ENCODE results near the gene CEL.

Gene CEL

DNA sequence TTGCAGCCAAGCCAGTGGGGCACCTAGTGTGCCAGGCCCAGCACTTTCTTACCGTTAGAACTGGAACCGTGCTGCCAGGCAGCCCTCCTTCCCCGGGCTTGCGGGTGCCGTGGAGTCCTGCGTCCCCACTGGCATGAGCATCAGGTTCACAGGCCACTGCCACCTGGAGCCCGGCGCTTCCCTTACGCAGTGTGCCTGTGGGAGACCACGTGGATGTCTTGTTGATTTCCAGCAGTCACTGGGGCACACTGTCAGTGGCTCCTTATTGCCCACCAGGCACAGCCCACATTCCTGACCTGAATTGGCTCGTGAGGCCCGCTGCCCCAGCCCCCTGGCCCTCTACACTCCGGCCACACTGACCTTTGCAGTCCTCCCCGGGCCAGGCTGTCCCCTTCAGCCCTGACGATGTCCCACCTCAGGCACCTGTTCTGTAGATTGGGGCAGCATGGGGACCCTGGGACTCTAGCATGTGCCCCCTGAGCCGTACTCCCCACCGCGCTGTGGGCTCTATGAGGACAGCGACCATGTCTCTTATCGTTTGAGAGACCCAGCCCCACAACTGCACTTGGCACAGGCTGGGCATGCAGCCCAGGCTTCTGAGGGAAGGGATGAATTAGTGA lies 10.4 kb upstream of the CEL start:
- no peak for DNase-seq (ENCODE audit: low read depth in 2 of 2)
- TF ChIP-seq, protein P1, sequence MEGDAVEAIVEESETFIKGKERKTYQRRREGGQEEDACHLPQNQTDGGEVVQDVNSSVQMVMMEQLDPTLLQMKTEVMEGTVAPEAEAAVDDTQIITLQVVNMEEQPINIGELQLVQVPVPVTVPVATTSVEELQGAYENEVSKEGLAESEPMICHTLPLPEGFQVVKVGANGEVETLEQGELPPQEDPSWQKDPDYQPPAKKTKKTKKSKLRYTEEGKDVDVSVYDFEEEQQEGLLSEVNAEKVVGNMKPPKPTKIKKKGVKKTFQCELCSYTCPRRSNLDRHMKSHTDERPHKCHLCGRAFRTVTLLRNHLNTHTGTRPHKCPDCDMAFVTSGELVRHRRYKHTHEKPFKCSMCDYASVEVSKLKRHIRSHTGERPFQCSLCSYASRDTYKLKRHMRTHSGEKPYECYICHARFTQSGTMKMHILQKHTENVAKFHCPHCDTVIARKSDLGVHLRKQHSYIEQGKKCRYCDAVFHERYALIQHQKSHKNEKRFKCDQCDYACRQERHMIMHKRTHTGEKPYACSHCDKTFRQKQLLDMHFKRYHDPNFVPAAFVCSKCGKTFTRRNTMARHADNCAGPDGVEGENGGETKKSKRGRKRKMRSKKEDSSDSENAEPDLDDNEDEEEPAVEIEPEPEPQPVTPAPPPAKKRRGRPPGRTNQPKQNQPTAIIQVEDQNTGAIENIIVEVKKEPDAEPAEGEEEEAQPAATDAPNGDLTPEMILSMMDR (IDR thresholded peaks at IDR 0.05; ENCODE audit: low read depth, low read length): no peak
- H3K4me3 ChIP-seq (replicated peaks in 1 of 2; ENCODE audit: low read depth in 2 of 2, low read length in 2 of 2): no peak overlapping the region

DNA sequence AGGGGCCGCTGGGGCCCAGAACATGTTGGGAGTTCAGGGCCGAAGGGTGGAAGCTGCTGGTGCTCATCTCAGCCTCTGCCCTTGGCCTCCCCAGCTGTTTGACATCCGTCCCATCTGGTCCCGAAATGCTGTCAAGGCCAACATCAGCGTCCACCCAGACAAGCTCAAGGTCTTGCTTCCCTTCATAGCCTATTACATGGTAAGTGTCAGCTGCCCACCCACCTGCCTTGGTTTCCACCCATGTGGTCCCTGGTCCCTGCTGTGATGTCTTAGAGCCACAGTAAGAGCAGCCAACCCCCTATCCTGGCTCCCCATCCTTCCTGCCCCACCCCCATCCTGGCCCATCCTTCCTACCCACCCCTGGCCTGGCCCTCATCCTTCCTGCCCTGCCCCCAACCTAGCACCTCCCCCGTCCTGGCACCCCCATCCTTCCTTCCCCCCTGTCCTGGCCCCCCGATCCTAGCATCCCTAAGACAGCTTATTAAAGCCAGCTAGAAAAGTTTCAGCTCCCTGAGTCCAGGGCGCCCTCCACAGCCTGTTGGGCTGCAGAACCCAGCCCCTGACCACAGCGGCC lies 9.7 kb upstream of the CEL start:
- TF ChIP-seq, protein P1 (IDR thresholded peaks at IDR 0.05; ENCODE audit: low read depth, low read length): no peak
- DNase-seq (ENCODE audit: low read depth in 2 of 2): no peak
- H3K4me3 ChIP-seq (replicated peaks in 1 of 2; ENCODE audit: low read depth in 2 of 2, low read length in 2 of 2): no peak overlapping the region

DNA sequence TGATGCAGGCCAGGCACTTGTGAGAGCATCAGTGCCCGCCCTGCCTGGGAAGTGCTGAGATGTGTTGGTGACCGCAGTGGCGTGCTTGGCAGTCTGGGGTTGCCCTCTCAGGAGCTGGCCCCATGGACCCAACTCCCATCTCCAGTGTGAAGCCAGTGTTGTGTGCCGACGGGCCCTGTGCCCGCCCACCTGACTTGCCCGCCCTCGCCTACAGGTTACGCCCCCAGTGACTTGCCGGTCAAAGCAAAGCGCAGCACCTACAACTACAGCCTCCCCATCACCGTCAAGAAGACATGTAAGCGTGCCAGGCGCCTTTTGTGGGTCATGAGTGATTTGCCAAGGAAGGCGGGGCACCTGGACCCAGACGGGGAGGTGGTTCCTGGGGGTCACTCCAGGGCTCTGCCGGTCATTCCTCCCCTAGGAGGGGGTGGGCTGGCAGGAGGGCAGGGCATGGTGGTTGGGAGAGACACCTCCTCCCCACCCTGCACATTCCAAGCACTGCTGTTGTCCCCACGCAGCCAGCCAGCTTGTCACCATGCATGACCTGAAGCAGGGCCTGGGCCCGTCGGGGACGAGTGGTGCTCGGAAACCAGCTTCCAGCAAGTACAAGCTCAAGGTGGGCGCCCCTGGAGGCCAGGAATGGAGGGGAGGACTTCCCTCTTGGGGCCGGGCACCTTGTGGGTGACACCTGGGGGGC lies 7.4 kb upstream of the CEL start:
- no peak for DNase-seq (ENCODE audit: low read depth in 2 of 2)
- no peak overlapping the region for H3K4me3 ChIP-seq (replicated peaks in 1 of 2; ENCODE audit: low read depth in 2 of 2, low read length in 2 of 2)
- TF ChIP-seq, protein P1 (IDR thresholded peaks at IDR 0.05; ENCODE audit: low read depth, low read length): no peak

DNA sequence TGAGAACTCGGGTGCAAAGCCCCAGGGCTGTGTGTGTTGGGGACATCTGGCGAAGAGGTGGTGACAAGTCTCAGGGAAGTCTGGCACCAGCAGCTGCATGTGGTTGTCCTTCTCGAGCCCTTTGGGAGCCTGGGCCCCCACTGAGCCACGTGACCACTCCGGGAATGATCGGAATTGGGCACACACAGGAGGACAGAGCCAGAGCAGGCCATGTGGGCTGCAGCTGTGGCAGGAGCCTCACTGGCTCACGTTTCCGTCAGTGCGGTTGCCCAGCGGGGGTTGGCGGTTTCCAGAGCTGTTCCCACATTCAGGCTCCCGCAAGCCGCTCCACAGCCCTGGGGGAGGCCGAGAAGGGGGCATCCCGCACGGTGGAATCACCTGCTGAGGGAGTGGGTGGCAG lies 6.8 kb upstream of the CEL start:
- no peak overlapping the region for H3K4me3 ChIP-seq (replicated peaks in 1 of 2; ENCODE audit: low read depth in 2 of 2, low read length in 2 of 2)
- DNase-seq (ENCODE audit: low read depth in 2 of 2): peak in 1 of 2 donors; percentile 35

DNA sequence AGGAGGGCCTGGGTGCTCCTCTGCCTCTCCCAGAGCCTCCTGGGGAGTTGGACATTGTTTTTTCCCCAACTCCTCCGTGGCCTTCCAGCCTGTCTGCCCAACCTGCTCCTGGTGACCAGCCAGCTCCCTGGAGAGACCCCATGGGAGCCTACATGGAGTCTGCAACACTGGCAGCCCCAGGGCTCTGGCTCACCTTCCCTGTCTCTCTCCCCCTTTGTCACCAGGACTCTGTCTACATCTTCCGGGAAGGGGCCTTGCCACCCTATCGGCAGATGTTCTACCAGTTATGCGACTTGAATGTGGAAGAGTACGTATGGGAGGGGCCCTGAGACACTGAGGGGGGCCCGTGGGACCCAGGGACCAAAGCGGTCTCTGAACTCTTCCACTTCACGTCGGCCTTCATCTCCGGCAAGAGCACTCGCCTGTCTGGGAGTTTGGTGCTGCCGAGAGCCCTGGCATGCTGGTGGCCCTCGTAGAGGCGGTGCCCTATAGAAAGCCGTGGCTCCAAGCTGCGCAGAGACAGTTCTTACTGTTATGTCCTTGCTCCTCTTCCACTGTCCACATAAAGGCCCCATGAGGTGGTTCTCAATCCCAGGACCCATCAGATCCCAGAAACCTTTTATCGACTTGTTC lies 5.9 kb upstream of the CEL start:
- H3K4me3 ChIP-seq (replicated peaks in 1 of 2; ENCODE audit: low read depth in 2 of 2, low read length in 2 of 2): no peak overlapping the region
- DNase-seq (ENCODE audit: low read depth in 2 of 2): no peak
- TF ChIP-seq, protein P1 (IDR thresholded peaks at IDR 0.05; ENCODE audit: low read depth, low read length): no peak

More for the DNA sequence above, 6.8 kb upstream of the CEL start:
- TF ChIP-seq, protein P1 (IDR thresholded peaks at IDR 0.05; ENCODE audit: low read depth, low read length): no peak

DNA sequence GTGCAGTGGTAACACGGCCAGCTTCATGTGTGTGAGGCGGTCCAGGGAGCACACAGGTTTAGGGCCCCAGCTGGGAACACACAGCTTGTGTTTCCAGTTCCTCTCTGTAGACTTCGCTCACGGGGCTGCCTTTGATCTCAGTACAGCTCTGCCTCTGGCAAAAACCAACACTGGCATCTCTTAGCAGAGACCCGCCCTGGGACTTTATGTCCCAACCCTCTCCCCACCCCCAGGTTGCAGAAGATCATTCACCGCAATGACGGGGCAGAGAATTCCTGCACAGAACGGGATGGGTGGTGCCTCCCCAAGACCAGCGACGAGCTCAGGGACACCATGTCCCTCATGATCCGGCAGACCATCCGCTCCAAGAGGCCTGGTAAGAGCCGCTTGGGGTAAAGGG lies 5.2 kb upstream of the CEL start:
- TF ChIP-seq, protein P1 (IDR thresholded peaks at IDR 0.05; ENCODE audit: low read depth, low read length): no peak
- no peak overlapping the region for H3K4me3 ChIP-seq (replicated peaks in 1 of 2; ENCODE audit: low read depth in 2 of 2, low read length in 2 of 2)
- no peak for DNase-seq (ENCODE audit: low read depth in 2 of 2)

Measured in cardiac fibroblast (primary cell).